H9 (cell line): ENCODE data around the gene DGKG. TPM values are rescaled to one million over a fixed set of nuclear protein-coding genes. Genes with fewer than 3 reads are reported as not detected.

ENCODE experiments used
- DNase-seq: peaks from one replicate; pipeline ENCODE4 v3.0.0-alpha.2; 2017
- H2AFZ ChIP-seq: one replicate; pipeline ENCODE4 v1.6.1; 2013; ENCODE audit warnings: mild to moderate bottlenecking, low read length, control low read depth, moderate library complexity
- H2AK5ac ChIP-seq: 2 replicates; pipeline ENCODE4 v1.6.1; 2013; ENCODE audit warnings: low read length, control low read depth, mixed read lengths; ENCODE audit not compliant: insufficient read length
- H2BK120ac ChIP-seq: one replicate; pipeline ENCODE4 v1.6.1; 2013; ENCODE audit warnings: low read depth, mild to moderate bottlenecking, low read length, control low read depth, inconsistent platforms; ENCODE audit not compliant: poor library complexity, severe bottlenecking
- H2BK12ac ChIP-seq: 2 replicates; pipeline ENCODE4 v1.6.1; 2013; ENCODE audit warnings: low read length, control low read depth, mixed read lengths, low read depth; ENCODE audit not compliant: insufficient read length
- H2BK15ac ChIP-seq: 2 replicates; pipeline ENCODE4 v1.6.1; 2013; ENCODE audit warnings: low read depth, low read length, control low read depth
- H2BK20ac ChIP-seq: one replicate; pipeline ENCODE4 v1.6.1; 2013; ENCODE audit warnings: low read depth, mild to moderate bottlenecking, low read length, control low read depth, inconsistent platforms; ENCODE audit not compliant: poor library complexity, severe bottlenecking
- H2BK5ac ChIP-seq: 2 replicates; pipeline ENCODE4 v1.6.1; 2013; ENCODE audit warnings: low read length, control low read depth, mixed read lengths; ENCODE audit not compliant: insufficient read length
- H3K14ac ChIP-seq: 2 replicates; pipeline ENCODE4 v1.6.1; 2013; ENCODE audit warnings: low read length, control low read depth; ENCODE audit not compliant: insufficient read depth
- H3K18ac ChIP-seq: 2 replicates; pipeline ENCODE4 v1.6.1; 2013; ENCODE audit warnings: low read depth, mild to moderate bottlenecking, mixed read lengths, low read length, control low read depth; ENCODE audit not compliant: insufficient read length
- H3K23ac ChIP-seq: 2 replicates; pipeline ENCODE4 v1.6.1; 2013; ENCODE audit warnings: low read length, control low read depth, mixed read lengths, low read depth; ENCODE audit not compliant: insufficient read length
- H3K23me2 ChIP-seq: 2 replicates; pipeline ENCODE4 v1.6.1; 2013; ENCODE audit warnings: low read depth, mild to moderate bottlenecking, mixed read lengths, low read length, control low read depth; ENCODE audit not compliant: insufficient read length, poor library complexity, severe bottlenecking
- H3K27ac ChIP-seq: 2 replicates; pipeline ENCODE4 v1.5.1; 2013; ENCODE audit warnings: low read length, control low read depth, mixed read lengths, low read depth; ENCODE audit not compliant: insufficient read length
- H3K27me3 ChIP-seq: 2 replicates; pipeline ENCODE4 v1.6.1; 2013; ENCODE audit warnings: low read length, control low read depth, inconsistent platforms; ENCODE audit not compliant: insufficient read depth
- H3K4ac ChIP-seq: 2 replicates; pipeline ENCODE4 v1.6.1; 2013; ENCODE audit warnings: low read depth, mild to moderate bottlenecking, control low read depth, inconsistent platforms, low read length, moderate library complexity
- H3K4me1 ChIP-seq: 2 replicates; pipeline ENCODE4 v1.6.1; 2013; ENCODE audit warnings: low read length, control low read depth, inconsistent platforms; ENCODE audit not compliant: insufficient read depth
- H3K4me2 ChIP-seq: 2 replicates; pipeline ENCODE4 v1.6.1; 2013; ENCODE audit warnings: low read length, control low read depth, mixed read lengths; ENCODE audit not compliant: insufficient read length, insufficient read depth
- H3K56ac ChIP-seq: 2 replicates; pipeline ENCODE4 v1.6.1; 2013; ENCODE audit warnings: low read depth, mild to moderate bottlenecking, mixed read lengths, low read length, control low read depth; ENCODE audit not compliant: insufficient read length
- H3K79me1 ChIP-seq: 2 replicates; pipeline ENCODE4 v1.6.1; 2013; ENCODE audit warnings: low read depth, mild to moderate bottlenecking, moderate library complexity, low read length, control low read depth, inconsistent platforms; ENCODE audit not compliant: insufficient read depth, poor library complexity, severe bottlenecking
- H3K79me2 ChIP-seq: 2 replicates; pipeline ENCODE4 v1.6.1; 2013; ENCODE audit warnings: low read length, control low read depth, inconsistent platforms; ENCODE audit not compliant: insufficient read depth
- H3K9ac ChIP-seq: 2 replicates; pipeline ENCODE4 v1.6.1; 2013; ENCODE audit warnings: low read length, control low read depth, mixed read lengths; ENCODE audit not compliant: insufficient read length; ENCODE audit errors: extremely low read depth
- H3K9me3 ChIP-seq: one replicate; pipeline ENCODE4 v1.6.1; 2013; ENCODE audit warnings: low read depth, low read length, inconsistent platforms; ENCODE audit not compliant: control insufficient read depth
- H3T11ph ChIP-seq: one replicate; pipeline ENCODE4 v1.6.1; 2013; ENCODE audit warnings: mild to moderate bottlenecking, low read length, control low read depth, inconsistent platforms
- H4K20me1 ChIP-seq: one replicate; pipeline ENCODE4 v1.6.1; 2013; ENCODE audit not compliant: control insufficient read depth, insufficient read length, insufficient read depth
- H4K5ac ChIP-seq: 2 replicates; pipeline ENCODE4 v1.6.1; 2013; ENCODE audit warnings: low read depth, mild to moderate bottlenecking, mixed read lengths, low read length, control low read depth; ENCODE audit not compliant: insufficient read length
- H4K8ac ChIP-seq: replicated peaks from 2 replicates; pipeline ENCODE4 v1.6.1; 2013; ENCODE audit warnings: low read length, control low read depth, mixed read lengths, low read depth; ENCODE audit not compliant: insufficient read length
- H4K91ac ChIP-seq: 2 replicates; pipeline ENCODE4 v1.6.1; 2013; ENCODE audit warnings: low read depth, mild to moderate bottlenecking, moderate library complexity, mixed read lengths, low read length, control low read depth; ENCODE audit not compliant: insufficient read length
- H3K27ac Mint-ChIP-seq, 3 experiments: 2 replicates in 2 of 3; 3 replicates in 1 of 3; pipeline ENCODE4 v1.8.0; 2020 to 2021; ENCODE audit warnings: mixed read lengths in 3 of 3, mild to moderate bottlenecking in 1 of 3, moderate library complexity in 1 of 3
- H3K27me3 Mint-ChIP-seq: 2 replicates; pipeline ENCODE4 v1.8.0; 2021; ENCODE audit warnings: low read depth, mild to moderate bottlenecking, moderate library complexity, mixed read lengths
- H3K36me3 Mint-ChIP-seq, 3 experiments: 2 replicates in 2 of 3; 3 replicates in 1 of 3; pipeline ENCODE4 v1.8.0; 2020 to 2021; ENCODE audit warnings: low read depth in 3 of 3, mixed read lengths in 3 of 3; ENCODE audit not compliant: insufficient read depth in 1 of 3
- H3K4me1 Mint-ChIP-seq, 2 experiments: 2 replicates each; pipeline ENCODE4 v1.8.0; 2020; ENCODE audit warnings: mixed read lengths in 2 of 2
- H3K4me3 Mint-ChIP-seq, 2 experiments: 2 replicates in 1 of 2; 3 replicates in 1 of 2; pipeline ENCODE4 v1.8.0; 2020 to 2021; ENCODE audit warnings: mild to moderate bottlenecking in 2 of 2, mixed read lengths in 2 of 2, moderate library complexity in 1 of 2
- H3K9me3 Mint-ChIP-seq, 2 experiments: 2 replicates in 1 of 2; 3 replicates in 1 of 2; pipeline ENCODE4 v1.8.0; 2020; ENCODE audit warnings: mild to moderate bottlenecking in 2 of 2, mixed read lengths in 2 of 2, moderate library complexity in 1 of 2
- CTCF ChIP-seq: fragments of 200-600 bp; sonication (generic); conservative IDR thresholded peaks from 3 replicates; pipeline ENCODE4 v1.8.0; 2021; ENCODE audit warnings: antibody characterized with exemption, mild to moderate bottlenecking
- WGBS: extraction: QIAGEN DNeasy Blood & Tissue Kit; methylation state at CpG from one replicate; pipeline ENCODE4 v1.1.7; 2013; ENCODE audit warnings: missing lambda C conversion rate, low lambda C conversion rate, mixed read lengths; ENCODE audit not compliant: insufficient read length; ENCODE audit errors: extremely low coverage; 5-methylcytosine and 5-hydroxymethylcytosine counted together
- total RNA-seq: library from RNA; stranded (reverse); gene quantifications from 2 replicates; pipeline ENCODE4 v1.2.1, GENCODE V29; 2021

DGKG gene
- total RNA-seq, 1 experiment from 2014 or later: not detected

DNA sequence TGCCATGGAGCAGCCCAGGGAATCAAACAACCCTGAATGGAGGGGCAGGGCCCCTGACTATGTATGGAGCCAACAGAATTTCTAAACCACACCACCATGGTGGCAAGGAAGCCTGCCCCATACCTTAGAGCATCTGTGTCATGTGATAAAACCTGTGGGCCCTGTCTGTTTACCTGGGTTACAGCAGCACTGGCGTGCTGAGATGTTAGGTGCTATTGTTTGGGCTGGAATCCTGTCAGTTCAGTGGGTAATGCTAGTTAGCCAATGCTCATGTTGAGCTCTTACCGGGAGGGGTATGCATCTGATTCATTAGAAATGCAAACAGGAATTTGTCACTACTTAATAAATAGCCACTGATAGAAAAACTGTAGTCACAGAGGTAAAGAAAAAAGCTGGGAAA lies 189.7 kb downstream of the DGKG start:
- Mint-ChIP-seq H3K27me3 (peaks cover 56% of the 10 kb centered on the region), H3K9me3 (no peaks in the 10 kb centered on the region)
- DNase-seq: no peak

More for the DNA sequence above, 189.7 kb downstream of the DGKG start:
- no peaks in the 10 kb centered on the region for H3K4me1 ChIP-seq
- H2BK12ac ChIP-seq: no peak overlapping the region
- no peak overlapping the region for H3K4me2 ChIP-seq
- H3K27me3 ChIP-seq: no peaks in the 10 kb centered on the region
- H3K4ac ChIP-seq: no peak overlapping the region
- no peaks in the 10 kb centered on the region for H4K20me1 ChIP-seq
- no CpG with 5 or more reads among the region's 2 CpGs for WGBS
- no peak overlapping the region for H2BK20ac ChIP-seq
- H3K79me1 ChIP-seq: no peaks in the 10 kb centered on the region
- no peak overlapping the region for H2AFZ ChIP-seq
- no peak overlapping the region for H3K4me3 Mint-ChIP-seq
- no peak overlapping the region for H2BK15ac ChIP-seq
- no peak overlapping the region for H3K23ac ChIP-seq
- no peak for TF ChIP-seq CTCF
- no peak overlapping the region for H4K5ac ChIP-seq
- no peaks in the 10 kb centered on the region for H3K79me2 ChIP-seq
- H3K56ac ChIP-seq: no peak overlapping the region
- H3K9ac ChIP-seq: no peak overlapping the region
- no peak overlapping the region for H3T11ph ChIP-seq
- H3K23me2 ChIP-seq: no peaks in the 10 kb centered on the region
- no peak overlapping the region for H3K27ac Mint-ChIP-seq
- no peak overlapping the region for H3K14ac ChIP-seq
- no peaks in the 10 kb centered on the region for H3K9me3 ChIP-seq
- no peak overlapping the region for H2AK5ac ChIP-seq
- H2BK120ac ChIP-seq: no peak overlapping the region
- H3K4me1 Mint-ChIP-seq: no peaks in the 10 kb centered on the region
- H4K91ac ChIP-seq: no peak overlapping the region
- H3K18ac ChIP-seq: no peak overlapping the region
- H2BK5ac ChIP-seq: no peak overlapping the region
- no peak overlapping the region for H3K27ac ChIP-seq
- no peaks in the 10 kb centered on the region for H3K36me3 Mint-ChIP-seq
- H4K8ac ChIP-seq: no peak overlapping the region
